Measurements from ENCODE around the gene RBBP8NL.

RBBP8NL gene

DNA sequence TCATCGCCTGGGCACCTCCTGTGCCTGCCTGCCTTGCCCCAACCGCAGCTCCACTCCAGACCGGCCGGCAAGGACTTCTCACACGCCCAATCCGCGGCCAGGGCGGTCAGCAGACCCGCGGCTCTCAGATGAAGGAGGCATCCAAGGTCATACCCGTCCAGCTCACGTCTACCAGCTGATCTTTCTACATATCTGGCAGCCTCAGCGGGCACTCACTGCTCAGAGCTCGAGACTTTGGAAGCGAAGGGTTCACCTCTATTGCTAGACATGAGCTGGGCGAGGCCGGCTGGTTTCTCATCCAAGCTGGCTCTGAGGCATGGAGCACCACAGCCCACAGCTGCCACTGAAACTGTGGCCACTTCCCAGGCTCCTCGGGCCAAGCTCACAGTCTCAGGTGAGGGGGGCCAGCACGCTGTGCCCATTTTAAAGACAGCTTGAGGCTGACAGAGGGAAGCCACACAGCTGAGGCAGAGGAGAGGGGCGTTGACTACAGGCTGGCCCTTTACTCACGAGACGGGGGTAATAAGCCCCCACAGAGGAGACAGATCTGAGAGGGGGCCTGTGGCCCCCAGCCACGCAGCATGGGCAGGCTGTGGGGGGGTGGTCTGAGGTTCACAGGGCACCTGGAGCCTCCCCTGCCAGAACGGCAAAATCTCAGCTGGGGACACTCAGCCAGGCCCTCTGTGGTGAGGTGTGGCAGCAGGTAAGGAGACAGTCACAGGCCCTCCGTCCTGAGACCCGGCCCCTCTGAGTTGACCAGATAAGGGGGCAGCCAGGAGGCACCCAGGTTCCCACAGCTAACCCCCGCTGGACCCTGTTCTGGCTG is 62.2 kb downstream of the RBBP8NL start:
- ATAC-seq, result no peak
- TF ChIP-seq ZNF8 (CRISPR knock-in tag; IDR thresholded peaks at IDR 0.05), result no peak
- TF ChIP-seq ZFP30 (CRISPR knock-in tag; IDR thresholded peaks at IDR 0.05), result no peak
- TF ChIP-seq OSR1 (CRISPR knock-in tag; IDR thresholded peaks at IDR 0.05), result no peak
- no peak for TF ChIP-seq PPARA (CRISPR knock-in tag; IDR thresholded peaks at IDR 0.05; ENCODE audit: borderline replicate concordance)

GRCh38 chr20:62363920-62364851 is 63.2 kb downstream of the RBBP8NL start:
- ATAC-seq, result no peak
- no peak for TF ChIP-seq RARB (CRISPR knock-in tag; IDR thresholded peaks at IDR 0.05)
- TF ChIP-seq ESRRG (CRISPR knock-in tag; IDR thresholded peaks at IDR 0.05), result no peak
- no peak for TF ChIP-seq ARNTL (CRISPR knock-in tag; IDR thresholded peaks at IDR 0.05; ENCODE audit: borderline replicate concordance, low read depth)
- no peak for TF ChIP-seq CSDC2 (CRISPR knock-in tag; IDR thresholded peaks at IDR 0.05)
- no peak for TF ChIP-seq CREB5 (CRISPR knock-in tag; IDR thresholded peaks at IDR 0.05; ENCODE audit: low read depth)
- TF ChIP-seq SNAI2 (CRISPR knock-in tag; IDR thresholded peaks at IDR 0.05), result no peak
- TF ChIP-seq, protein P1, sequence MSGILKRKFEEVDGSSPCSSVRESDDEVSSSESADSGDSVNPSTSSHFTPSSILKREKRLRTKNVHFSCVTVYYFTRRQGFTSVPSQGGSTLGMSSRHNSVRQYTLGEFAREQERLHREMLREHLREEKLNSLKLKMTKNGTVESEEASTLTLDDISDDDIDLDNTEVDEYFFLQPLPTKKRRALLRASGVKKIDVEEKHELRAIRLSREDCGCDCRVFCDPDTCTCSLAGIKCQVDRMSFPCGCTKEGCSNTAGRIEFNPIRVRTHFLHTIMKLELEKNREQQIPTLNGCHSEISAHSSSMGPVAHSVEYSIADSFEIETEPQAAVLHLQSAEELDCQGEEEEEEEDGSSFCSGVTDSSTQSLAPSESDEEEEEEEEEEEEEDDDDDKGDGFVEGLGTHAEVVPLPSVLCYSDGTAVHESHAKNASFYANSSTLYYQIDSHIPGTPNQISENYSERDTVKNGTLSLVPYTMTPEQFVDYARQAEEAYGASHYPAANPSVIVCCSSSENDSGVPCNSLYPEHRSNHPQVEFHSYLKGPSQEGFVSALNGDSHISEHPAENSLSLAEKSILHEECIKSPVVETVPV (CRISPR knock-in tag; IDR thresholded peaks at IDR 0.05), result no peak
- no peak for TF ChIP-seq ZNF565 (CRISPR knock-in tag; conservative IDR thresholded peaks at IDR 0.05; ENCODE audit: low read depth)
- no peak for TF ChIP-seq TOX (CRISPR knock-in tag; IDR thresholded peaks at IDR 0.05; ENCODE audit: borderline replicate concordance)
- no peak for TF ChIP-seq TSHZ2 (CRISPR knock-in tag; IDR thresholded peaks at IDR 0.05)
- no peak for TF ChIP-seq GLIS3 (CRISPR knock-in tag; IDR thresholded peaks at IDR 0.05)
- TF ChIP-seq ZFP3 (CRISPR knock-in tag; IDR thresholded peaks at IDR 0.05), result no peak
- no peak for TF ChIP-seq ZFP30 (CRISPR knock-in tag; IDR thresholded peaks at IDR 0.05)

DNA sequence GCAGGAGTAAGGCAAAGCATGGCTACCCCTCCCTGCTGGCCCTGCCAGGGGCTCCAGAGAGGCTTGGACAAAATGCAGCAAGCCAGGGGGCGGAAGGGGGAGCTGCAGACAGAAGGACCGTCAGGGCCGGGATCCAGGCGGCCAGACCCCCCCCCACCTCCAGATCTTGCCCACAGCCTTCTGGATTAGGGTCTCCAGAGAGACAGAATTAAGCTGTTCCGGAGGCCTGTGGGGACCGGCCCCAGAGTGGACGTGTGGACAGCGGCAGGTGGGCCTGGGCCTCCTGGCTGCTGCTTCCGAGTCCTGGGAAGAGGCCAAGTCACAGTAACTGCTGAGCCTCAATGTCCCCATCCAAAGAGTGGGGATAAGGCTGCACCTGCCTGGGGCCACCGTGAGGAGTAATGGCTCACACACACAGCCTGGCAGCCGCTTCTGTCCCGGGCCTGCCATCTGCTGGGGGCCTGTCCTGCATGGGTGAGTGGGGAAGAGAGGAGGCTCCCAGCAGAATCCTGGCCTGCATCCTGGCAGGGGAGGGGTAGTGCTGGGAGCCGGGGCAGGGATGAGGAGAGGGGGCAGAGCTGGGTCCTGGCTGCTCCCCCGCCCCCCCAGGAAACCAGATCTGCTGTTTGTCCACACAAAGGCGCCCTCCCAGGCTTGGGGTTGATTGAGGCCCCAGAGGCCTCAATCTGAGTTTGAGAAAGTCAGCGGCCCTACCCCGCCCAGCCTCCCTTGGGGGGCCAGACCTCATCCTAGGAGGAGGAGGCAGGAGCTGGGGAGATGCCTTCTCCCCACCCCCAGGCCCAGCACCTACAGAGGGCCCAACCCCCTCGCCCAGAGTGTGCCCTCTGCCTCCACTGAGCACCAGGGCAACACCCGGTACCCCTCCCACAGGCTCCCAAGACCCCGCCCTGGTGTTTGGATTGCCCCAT is 64.1 kb downstream of the RBBP8NL start:
- no peak for TF ChIP-seq OSR1 (CRISPR knock-in tag; IDR thresholded peaks at IDR 0.05)
- no peak for TF ChIP-seq SNAI2 (CRISPR knock-in tag; IDR thresholded peaks at IDR 0.05)
- no peak for TF ChIP-seq PPARA (CRISPR knock-in tag; IDR thresholded peaks at IDR 0.05; ENCODE audit: borderline replicate concordance)
- TF ChIP-seq CSDC2 (CRISPR knock-in tag; IDR thresholded peaks at IDR 0.05), result no peak
- TF ChIP-seq ARNTL (CRISPR knock-in tag; IDR thresholded peaks at IDR 0.05; ENCODE audit: borderline replicate concordance, low read depth), result no peak
- TF ChIP-seq ZFP30 (CRISPR knock-in tag; IDR thresholded peaks at IDR 0.05), result no peak
- TF ChIP-seq TSHZ2 (CRISPR knock-in tag; IDR thresholded peaks at IDR 0.05), result no peak
- TF ChIP-seq, protein P1 (CRISPR knock-in tag; IDR thresholded peaks at IDR 0.05), result no peak
- no peak for TF ChIP-seq ZFP3 (CRISPR knock-in tag; IDR thresholded peaks at IDR 0.05)
- no peak for TF ChIP-seq ZC3H10 (CRISPR knock-in tag; IDR thresholded peaks at IDR 0.05)
- no peak for TF ChIP-seq RARB (CRISPR knock-in tag; IDR thresholded peaks at IDR 0.05)
- TF ChIP-seq ZNF8 (CRISPR knock-in tag; IDR thresholded peaks at IDR 0.05), result no peak

More for the DNA sequence above, 64.1 kb downstream of the RBBP8NL start:
- no peak for ATAC-seq

Measured in SK-N-SH treated with all-trans-retinoic acid at 6 μM for 48 hours (cell line).